Measurements from ENCODE around the gene FMOD. TPM values are rescaled to one million over a fixed set of nuclear protein-coding genes. Genes with fewer than 3 reads are reported as not detected.
A peak's percentile ranks its signal among the peaks of the same experiment; 100 is the strongest.

The FMOD gene
- total RNA-seq, 1 donor from 2014 or later, result 2.5 TPM

DNA sequence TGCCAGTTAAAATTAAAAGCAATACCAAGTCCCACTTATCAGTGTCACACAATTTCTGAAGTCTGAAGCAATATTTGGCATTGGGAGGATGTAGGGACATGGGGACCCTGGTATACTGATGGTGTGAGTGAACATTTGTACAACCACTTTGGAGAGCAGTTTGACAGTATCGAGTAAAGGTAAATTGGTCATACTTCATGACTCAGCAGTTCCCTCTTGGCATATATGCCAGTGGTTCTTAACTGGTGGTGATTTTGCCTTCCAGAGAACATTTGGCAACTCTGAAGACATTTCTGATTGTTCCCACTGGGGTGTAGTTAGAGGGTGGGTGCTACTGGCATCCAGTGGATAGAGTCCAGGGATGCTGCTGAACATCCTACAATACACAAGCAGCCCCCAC, 19.7 kb downstream of the FMOD start:
- TF ChIP-seq, protein P1, sequence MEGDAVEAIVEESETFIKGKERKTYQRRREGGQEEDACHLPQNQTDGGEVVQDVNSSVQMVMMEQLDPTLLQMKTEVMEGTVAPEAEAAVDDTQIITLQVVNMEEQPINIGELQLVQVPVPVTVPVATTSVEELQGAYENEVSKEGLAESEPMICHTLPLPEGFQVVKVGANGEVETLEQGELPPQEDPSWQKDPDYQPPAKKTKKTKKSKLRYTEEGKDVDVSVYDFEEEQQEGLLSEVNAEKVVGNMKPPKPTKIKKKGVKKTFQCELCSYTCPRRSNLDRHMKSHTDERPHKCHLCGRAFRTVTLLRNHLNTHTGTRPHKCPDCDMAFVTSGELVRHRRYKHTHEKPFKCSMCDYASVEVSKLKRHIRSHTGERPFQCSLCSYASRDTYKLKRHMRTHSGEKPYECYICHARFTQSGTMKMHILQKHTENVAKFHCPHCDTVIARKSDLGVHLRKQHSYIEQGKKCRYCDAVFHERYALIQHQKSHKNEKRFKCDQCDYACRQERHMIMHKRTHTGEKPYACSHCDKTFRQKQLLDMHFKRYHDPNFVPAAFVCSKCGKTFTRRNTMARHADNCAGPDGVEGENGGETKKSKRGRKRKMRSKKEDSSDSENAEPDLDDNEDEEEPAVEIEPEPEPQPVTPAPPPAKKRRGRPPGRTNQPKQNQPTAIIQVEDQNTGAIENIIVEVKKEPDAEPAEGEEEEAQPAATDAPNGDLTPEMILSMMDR (IDR thresholded peaks at IDR 0.05; ENCODE audit: unreplicated experiment), result no peak
- Mint-ChIP-seq H3K9me3 (ENCODE audit: low read depth) (no peaks in the 10 kb centered on the region), H3K27me3 (no peaks in the 10 kb centered on the region), H3K4me3 (ENCODE audit: low read depth) (no peak overlapping the region), H3K4me1 (ENCODE audit: low read depth) (peaks cover 29% of the 10 kb centered on the region), H3K27ac (no peak overlapping the region), H3K36me3 (ENCODE audit: insufficient read depth) (no peaks in the 10 kb centered on the region)
- DNase-seq (ENCODE audit: low spot score, unreplicated experiment), result no peak

DNA sequence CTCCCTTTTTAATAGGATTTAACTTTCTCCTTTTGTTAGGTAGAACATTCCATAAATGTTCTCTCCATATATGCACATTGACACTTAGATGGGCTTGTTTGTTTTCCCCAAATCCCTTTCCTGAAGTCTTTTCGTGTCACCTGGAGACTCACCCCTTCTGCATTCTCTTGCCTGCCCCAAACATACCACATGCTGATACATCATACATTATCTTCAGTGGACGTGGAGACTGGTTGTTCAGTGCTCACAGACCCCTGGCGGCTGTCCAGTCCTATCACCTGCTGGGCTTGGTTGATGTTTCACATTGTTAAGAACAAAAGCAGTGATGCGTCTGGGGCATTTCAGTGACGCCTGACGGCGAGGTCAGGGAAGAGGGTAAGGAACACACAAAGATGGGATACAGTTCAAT, 22.2 kb downstream of the FMOD start:
- Mint-ChIP-seq H3K36me3 (ENCODE audit: insufficient read depth) (no peaks in the 10 kb centered on the region), H3K27me3 (no peaks in the 10 kb centered on the region), H3K4me1 (ENCODE audit: low read depth) (peaks cover 39% of the 10 kb centered on the region), H3K27ac (peak overlapping the region; percentile 95), H3K9me3 (ENCODE audit: low read depth) (no peaks in the 10 kb centered on the region), H3K4me3 (ENCODE audit: low read depth) (no peak overlapping the region)
- TF ChIP-seq, protein P1 (IDR thresholded peaks at IDR 0.05; ENCODE audit: unreplicated experiment), result peak; percentile 47
- no peak for DNase-seq (ENCODE audit: low spot score, unreplicated experiment)

DNA sequence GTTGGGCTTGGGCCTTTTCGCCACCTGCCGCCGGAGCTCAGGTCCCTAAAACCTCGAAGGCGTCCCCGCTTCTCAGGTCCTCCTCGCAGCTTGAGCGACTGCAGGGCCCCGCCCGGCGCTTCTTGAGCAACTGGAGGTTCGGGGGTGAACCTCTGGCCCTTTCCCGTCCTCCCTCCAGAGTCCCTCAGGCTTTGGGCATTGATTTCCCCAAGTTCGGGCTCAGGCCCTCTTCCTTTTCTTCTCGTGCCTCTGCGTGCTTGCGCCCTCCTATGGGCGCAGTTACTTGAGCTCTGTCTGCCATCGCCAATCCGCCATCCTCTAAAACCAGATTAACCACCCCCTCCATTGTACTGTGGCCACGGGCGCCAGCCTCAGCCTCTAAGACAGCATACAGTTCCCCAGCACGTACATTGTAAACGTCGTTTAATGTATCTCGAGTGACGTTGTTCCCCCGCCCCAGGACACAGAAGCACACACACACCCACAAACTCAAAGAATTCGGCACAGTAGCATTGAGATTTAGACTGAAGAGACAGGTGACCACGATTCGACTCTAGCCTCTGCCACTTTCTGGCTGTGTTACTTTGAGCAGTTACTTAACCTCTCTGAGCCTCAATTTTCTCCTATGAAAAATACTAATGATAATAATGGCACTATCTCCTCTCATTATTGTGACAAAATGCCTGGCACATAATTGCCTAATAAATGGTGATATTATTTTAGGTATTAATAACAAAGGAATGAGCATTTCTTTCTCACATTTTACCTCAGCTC, 23.1 kb downstream of the FMOD start:
- H3K9me3 Mint-ChIP-seq (ENCODE audit: low read depth), result no peaks in the 10 kb centered on the region
- TF ChIP-seq, protein P1 (IDR thresholded peaks at IDR 0.05; ENCODE audit: unreplicated experiment), result peak; percentile 35
- H3K4me1 Mint-ChIP-seq (ENCODE audit: low read depth), result peaks cover 46% of the 10 kb centered on the region
- no peaks in the 10 kb centered on the region for H3K27me3 Mint-ChIP-seq
- no peak for DNase-seq (ENCODE audit: low spot score, unreplicated experiment)
- H3K4me3 Mint-ChIP-seq (ENCODE audit: low read depth), result peak overlapping the region; percentile 35
- peak overlapping the region; percentile 95 for H3K27ac Mint-ChIP-seq
- H3K36me3 Mint-ChIP-seq (ENCODE audit: insufficient read depth), result no peaks in the 10 kb centered on the region

DNA sequence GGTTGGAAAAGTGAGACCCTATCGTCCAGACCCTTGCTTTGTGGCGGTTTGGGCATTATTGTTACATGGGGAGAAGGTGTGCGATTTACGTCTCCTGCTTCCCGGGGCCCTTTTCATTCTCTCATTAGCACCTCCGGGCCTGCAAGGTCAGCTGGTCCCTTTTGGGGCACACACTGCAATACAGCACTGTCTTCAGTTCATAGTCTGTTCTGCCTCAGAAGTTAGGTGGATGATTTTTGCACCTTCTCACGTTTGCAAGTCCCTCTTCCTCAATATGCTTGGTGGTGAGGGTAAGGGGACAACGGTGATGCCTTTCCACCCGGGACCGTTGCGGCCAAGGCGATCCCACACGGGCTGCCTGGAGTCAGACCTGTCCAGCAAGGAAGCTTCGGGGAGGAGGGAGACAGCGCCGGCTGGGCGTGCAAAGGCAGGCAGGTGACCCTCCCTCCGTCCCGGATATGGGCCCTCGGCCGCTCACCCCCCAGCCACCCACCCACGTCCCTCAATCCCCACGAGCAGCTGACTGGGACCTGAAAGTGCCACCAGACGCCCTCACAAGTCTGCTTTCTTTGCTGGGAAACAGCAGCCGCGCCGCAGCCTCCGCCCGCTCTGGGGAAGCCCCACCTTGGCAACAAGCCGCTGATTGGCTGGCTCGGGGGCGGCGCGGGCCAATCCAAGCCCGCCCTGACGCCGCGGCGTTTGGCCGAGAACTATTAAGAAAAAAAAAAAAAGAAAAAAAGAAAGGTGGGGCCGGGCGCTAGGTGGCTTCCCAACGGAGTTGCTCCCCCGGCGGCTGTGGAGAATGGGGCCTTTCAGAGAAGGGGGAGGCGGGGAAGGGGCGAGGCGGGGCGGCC, 23.9 kb downstream of the FMOD start:
- Mint-ChIP-seq H3K9me3 (ENCODE audit: low read depth) (no peaks in the 10 kb centered on the region), H3K4me1 (ENCODE audit: low read depth) (peaks cover 54% of the 10 kb centered on the region), H3K27me3 (no peaks in the 10 kb centered on the region), H3K36me3 (ENCODE audit: insufficient read depth) (no peaks in the 10 kb centered on the region), H3K27ac (peak overlapping the region; percentile 95), H3K4me3 (ENCODE audit: low read depth) (peak overlapping the region; percentile 53)
- DNase-seq (ENCODE audit: low spot score, unreplicated experiment), result peak; percentile 89
- TF ChIP-seq, protein P1 (IDR thresholded peaks at IDR 0.05; ENCODE audit: unreplicated experiment), result no peak

DNA sequence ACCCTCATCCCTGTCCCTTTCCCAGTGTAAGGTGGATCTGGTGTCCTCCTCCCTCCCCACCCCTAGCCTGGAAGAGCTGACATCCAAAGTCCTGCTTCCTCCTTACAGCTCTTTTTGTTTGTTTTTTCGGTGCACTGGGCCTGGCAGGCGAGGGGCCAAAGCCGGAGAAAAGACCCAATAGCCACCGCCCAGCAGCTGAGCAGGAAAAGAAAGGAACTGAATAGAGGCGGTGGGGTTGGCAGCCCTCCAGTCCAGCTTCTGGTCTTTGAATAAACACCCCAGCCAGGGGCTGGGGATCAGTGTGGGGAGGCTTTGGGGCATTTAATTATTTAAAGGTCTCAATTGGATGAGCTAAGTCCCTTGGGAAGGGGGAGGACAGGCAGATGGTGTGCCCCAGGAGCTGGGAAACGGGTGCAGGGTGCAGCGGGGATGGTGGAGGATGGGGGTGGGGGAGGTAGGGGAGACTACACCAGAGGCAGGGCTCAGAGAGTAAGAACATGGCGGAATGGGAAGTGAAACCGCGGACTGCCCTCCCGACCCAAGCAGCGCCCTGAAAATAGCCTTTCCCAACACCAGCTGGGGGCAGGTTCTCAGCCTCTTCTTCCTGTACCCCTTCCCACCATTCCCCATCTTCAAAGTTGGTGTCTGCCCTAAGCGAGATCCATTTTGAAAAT, 25.4 kb downstream of the FMOD start:
- Mint-ChIP-seq H3K27ac (peak overlapping the region; percentile 95), H3K4me1 (ENCODE audit: low read depth) (peaks cover 67% of the 10 kb centered on the region), H3K9me3 (ENCODE audit: low read depth) (no peaks in the 10 kb centered on the region), H3K4me3 (ENCODE audit: low read depth) (no peak overlapping the region), H3K36me3 (ENCODE audit: insufficient read depth) (no peaks in the 10 kb centered on the region), H3K27me3 (no peaks in the 10 kb centered on the region)
- DNase-seq (ENCODE audit: low spot score, unreplicated experiment), result no peak
- TF ChIP-seq, protein P1 (IDR thresholded peaks at IDR 0.05; ENCODE audit: unreplicated experiment), result no peak

All from progenitor cell of endocrine pancreas (in vitro differentiated cells).